ENCODE measurements around the gene AMBP.

Gene AMBP

DNA sequence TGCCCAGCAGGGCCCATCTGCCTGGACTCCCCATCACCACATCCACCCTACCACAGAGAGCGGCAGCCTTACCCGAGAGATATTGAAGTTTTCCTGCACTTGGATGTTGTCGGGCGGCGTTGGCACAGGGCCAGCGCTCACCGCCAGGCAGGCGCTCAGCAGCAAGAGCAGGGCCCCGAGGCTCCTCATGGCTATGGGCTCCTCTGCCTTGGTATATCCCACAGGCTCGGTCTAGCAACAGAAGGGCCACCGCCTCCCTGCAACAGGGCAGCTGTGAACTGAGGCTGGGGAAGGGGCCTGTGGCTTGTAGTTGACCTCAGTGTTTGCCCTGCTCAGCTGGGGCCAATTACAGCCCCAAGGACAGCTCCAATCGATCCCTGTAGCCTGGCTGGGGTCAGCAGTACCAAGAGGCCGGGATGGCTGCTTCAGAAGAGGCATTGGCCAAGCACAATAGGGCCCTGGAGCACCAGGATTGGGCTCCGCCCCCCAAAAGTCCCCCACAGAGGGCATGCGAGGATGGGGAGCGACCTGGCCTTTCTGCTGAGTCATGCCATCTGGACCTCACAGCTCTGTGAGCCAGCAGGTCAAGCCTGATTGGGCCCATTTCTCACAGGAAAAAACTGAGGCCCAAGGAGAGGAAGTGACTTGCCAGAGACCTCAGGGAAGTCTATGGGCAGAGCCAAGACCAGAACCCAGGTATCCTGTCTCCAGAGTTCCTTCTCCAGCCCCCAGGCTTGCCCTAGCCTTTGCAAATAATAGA lies at the start of gene AMBP:
AMBP (minus strand) TSS at position 280 of the 760 bp plus-strand sequence; CDS start at position 189, 91 bp downstream.
- Mint-ChIP-seq H3K4me1 (no peaks in the 10 kb centered on the region), H3K9me3 (no peaks in the 10 kb centered on the region), H3K27me3 (peaks cover 10% of the 10 kb centered on the region), H3K4me3 (no peak within 1 kb of the TSS), H3K36me3 (no peaks in the 10 kb centered on the region), H3K27ac (no peak within 1 kb of the TSS)
- no peak for DNase-seq
- CTCF ChIA-PET = no interaction called here

DNA sequence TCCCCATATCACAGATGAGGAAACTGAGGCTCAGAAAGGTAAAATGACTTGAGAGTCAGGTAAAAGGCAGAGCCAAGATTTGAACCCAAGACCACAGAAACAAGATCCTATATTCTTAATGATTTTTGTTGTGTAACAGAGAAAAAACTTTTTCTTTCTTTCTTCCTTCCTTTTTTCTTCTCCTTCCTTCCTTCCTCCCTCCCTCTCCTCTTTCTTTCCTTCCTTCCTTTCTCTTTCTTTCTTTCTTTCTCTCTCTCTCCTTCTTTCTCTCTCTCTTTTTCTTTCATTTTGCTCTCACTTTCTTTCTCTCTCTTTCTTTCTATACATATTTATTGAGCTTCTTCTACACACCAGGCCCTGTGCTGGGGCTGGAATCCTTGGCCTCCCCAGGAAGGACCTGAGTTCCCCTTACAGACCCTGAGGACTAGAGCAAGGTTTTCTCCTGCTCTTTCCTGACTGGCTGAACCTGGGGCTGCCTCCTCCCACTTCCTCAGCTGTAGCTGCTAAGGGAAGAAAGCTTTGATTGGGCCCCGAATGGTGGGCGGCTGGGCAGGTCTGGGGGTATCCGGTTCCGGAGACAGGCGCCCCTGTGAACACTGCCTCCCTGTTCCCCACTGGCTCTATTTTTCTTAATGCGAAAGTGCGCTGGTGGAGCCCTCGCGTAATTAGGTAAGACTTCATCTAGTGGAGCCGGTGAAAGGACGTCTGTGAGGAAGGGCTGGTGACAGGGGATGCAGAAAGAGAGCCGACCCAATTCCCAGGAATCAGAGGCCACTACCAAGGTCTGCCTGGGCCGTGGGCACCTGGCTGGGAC lies 48.4 kb upstream of the AMBP start:
- H3K36me3 Mint-ChIP-seq = no peaks in the 10 kb centered on the region
- no peak for DNase-seq
- no peaks in the 10 kb centered on the region for H3K9me3 Mint-ChIP-seq

DNA sequence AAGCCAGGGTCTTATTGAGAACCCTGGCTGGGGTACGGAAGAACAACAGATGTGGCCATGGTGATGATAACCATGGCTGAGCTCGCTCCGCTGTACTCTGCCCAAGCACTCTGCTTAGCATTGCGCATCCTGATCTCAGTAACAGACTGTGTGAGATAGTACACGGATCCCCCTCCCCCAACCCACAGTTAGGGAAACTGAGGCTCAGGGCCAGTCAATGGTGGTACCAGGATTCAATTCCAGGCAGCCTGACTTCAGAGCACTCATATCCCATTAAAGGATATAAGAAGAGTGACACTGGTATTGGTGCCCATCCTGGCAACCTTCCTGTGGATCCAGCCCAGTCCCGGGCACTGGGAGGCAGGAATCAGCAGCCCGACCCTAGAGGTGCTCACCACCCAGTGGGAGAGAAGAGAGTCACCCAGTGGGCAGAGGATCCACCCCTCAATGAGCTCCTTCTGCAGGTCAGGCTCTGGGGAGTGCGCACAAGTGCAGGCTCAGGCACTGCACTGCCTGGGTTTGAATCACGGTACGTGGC lies 47.4 kb upstream of the AMBP start:
- Mint-ChIP-seq H3K27me3 (peaks cover 29% of the 10 kb centered on the region), H3K4me1 (no peaks in the 10 kb centered on the region), H3K27ac (no peak overlapping the region), H3K4me3 (no peak overlapping the region), H3K9me3 (no peaks in the 10 kb centered on the region), H3K36me3 (no peaks in the 10 kb centered on the region)
- DNase-seq = no peak
- CTCF ChIA-PET = no interaction called here

More for the DNA sequence above, 48.4 kb upstream of the AMBP start:
- H3K27ac Mint-ChIP-seq = no peak overlapping the region
- peaks cover 29% of the 10 kb centered on the region for H3K27me3 Mint-ChIP-seq
- CTCF ChIA-PET = no interaction called here
- H3K4me1 Mint-ChIP-seq = no peaks in the 10 kb centered on the region
- no peak overlapping the region for H3K4me3 Mint-ChIP-seq

DNA sequence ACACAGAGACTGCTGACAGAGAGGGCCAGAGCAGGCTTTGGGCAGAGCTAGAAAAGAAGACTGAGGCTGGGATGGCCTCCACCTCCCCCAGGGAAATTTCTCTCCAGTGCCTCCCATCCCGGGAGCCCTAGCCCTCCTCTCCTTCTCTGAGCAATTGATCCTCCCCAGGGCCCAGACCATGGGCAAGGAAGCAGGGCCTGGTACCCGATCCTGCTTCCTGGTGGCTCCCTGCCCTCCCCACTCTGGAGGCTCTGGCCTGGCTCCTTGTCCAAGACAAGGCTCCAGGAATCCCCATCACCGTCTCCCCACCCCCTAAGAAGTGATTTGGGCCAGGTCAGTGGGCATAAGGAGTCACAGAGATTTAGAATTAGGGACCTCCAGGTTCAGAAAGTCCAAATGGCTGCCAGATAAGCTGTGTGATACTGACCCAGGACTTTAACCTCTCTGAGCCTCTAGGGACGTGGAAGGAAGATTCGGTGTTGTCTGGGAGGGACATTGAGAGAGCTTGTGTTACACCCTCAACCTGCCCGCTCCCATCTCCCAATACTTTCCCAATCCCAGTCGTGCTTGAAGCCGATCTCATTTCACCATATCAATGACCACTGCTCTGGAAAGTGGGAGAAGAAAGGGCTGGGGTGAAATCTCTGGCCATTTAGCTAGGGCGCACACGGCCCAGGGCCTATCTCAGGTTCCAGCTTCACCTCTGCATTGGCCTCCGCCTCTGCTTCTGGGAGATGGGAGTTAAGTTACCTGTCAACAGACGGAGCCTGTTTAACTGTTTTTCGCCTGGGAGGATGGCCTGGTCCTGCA lies 46.8 kb upstream of the AMBP start:
- Mint-ChIP-seq H3K4me1 (no peaks in the 10 kb centered on the region), H3K27ac (no peak overlapping the region), H3K36me3 (no peaks in the 10 kb centered on the region), H3K27me3 (peaks cover 29% of the 10 kb centered on the region), H3K4me3 (no peak overlapping the region), H3K9me3 (no peaks in the 10 kb centered on the region)
- DNase-seq = no peak
- CTCF ChIA-PET = no interaction called here

DNA sequence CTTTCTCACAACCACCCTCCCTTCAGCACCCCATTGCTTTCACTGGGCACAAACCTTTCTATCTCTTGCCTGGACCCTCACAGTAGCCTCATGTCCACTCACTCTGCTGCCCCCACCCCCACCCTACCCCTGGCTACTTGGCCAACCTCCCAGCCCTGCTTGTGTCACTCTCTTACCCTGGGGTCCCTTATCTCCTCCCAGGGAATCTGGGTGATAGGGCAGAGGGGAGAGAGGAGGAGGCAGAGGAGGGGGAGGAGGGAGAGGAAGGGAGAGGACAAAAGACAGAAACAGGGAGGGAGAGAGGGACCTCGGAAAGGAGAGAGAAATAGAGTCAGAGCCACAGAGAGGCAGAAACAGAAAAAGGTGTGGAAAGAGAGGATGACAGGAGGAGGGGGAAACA lies 46.0 kb upstream of the AMBP start:
- Mint-ChIP-seq H3K9me3 (no peaks in the 10 kb centered on the region), H3K4me3 (no peak overlapping the region), H3K36me3 (no peaks in the 10 kb centered on the region), H3K27ac (no peak overlapping the region), H3K4me1 (no peaks in the 10 kb centered on the region), H3K27me3 (peaks cover 29% of the 10 kb centered on the region)
- CTCF ChIA-PET = no interaction called here
- DNase-seq = no peak

DNA sequence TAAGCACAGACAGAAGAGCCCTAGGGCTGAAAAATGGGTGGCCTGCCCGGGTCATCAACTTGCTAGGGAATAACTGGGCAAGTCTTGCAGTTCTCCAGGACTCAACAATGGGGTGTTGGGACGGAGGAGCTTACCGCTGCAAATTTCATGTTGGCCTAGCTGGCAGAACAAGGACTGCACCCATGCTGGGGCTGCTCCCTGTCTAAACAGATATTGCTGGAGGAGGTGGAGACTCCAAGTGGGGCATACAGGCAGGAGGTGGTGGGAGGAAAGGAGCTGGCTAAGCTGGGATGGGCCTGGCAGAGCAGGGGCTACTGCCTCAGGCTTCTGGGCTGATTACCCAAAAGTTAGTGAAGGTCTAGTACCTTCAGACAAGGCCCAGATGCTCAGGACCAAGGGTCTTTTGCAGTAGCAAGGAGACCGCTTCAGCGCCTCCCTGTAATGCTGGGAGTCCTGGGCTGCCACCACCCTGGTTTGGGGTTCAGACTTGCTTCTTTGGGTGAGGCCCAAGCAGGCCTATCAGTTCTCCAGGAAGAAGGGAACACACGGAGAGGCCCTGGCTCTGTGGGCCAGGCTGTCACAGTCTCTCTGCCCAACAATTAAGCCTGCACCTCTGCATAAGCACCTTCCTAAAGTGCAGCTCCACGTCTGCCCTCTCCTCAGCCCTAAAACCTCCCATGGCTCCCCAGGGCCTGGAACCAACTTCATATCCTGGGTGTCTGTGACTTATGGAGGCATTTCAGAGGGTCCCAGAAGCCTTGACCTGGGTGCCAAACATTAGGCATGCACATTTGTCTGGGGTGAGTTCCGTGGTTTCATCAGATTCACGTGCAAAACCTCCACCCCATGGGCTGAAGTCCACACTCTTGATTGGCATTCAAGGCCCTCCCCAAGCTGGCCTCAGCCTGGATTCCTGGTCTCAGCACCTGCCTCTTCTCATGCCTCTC lies 45.2 kb upstream of the AMBP start:
- Mint-ChIP-seq H3K27ac (no peak overlapping the region), H3K4me3 (no peak overlapping the region), H3K9me3 (no peaks in the 10 kb centered on the region), H3K36me3 (no peaks in the 10 kb centered on the region), H3K27me3 (peaks cover 25% of the 10 kb centered on the region), H3K4me1 (no peaks in the 10 kb centered on the region)
- DNase-seq = no peak
- CTCF ChIA-PET = interaction anchor here (0.7 to 0.9 kb wide), 2 partner anchors 168 to 181 kb away, joined by 3 read pairs; no protein-coding TSS in a partner anchor

DNA sequence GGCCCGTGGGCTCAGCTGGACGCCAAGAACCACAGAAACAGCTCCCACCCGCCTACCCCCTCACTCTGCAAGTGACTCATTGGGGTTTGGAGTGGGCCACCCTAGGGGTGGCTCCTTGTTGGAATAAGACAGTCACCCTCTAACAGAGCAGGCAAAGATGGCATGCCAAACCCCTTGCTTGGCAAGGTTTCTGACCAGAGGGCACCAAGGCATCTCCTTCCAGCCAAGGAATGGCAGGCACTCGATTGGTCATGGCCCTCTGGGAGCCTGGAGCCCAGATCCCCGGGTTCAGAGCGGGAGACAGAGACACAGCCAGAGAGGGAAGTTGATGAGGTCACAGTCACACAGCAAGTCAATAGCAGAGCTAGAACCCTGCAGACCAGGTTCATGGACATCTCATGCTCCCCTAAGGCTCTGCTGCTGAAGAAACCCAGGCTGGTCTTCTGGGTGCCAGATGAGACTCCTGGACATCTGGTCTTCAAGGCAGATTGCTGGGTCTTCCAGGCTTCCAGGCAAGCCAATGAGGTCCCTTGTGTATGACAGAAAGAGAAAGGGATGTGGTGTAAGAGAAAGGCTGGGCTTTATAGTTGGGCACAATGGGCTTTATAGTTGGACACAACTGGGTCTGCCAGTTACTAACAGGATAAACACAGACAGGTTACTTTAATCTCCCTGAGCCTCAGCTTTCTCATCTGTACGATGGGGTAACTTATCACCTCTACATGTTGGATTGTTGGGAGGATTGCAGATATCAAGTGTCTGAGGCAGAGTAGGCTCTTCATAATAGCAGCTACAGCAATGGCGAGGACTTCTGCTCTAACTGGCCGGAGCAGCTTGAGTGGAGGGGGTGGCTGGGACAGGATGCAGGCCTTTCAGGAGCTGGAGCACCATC lies 44.3 kb upstream of the AMBP start:
- CTCF ChIA-PET = interaction anchor here (0.7 to 0.9 kb wide), 2 partner anchors 169 to 182 kb away, joined by 3 read pairs; no protein-coding TSS in a partner anchor
- no peak overlapping the region for H3K27ac Mint-ChIP-seq
- H3K9me3 Mint-ChIP-seq = no peaks in the 10 kb centered on the region

DNA sequence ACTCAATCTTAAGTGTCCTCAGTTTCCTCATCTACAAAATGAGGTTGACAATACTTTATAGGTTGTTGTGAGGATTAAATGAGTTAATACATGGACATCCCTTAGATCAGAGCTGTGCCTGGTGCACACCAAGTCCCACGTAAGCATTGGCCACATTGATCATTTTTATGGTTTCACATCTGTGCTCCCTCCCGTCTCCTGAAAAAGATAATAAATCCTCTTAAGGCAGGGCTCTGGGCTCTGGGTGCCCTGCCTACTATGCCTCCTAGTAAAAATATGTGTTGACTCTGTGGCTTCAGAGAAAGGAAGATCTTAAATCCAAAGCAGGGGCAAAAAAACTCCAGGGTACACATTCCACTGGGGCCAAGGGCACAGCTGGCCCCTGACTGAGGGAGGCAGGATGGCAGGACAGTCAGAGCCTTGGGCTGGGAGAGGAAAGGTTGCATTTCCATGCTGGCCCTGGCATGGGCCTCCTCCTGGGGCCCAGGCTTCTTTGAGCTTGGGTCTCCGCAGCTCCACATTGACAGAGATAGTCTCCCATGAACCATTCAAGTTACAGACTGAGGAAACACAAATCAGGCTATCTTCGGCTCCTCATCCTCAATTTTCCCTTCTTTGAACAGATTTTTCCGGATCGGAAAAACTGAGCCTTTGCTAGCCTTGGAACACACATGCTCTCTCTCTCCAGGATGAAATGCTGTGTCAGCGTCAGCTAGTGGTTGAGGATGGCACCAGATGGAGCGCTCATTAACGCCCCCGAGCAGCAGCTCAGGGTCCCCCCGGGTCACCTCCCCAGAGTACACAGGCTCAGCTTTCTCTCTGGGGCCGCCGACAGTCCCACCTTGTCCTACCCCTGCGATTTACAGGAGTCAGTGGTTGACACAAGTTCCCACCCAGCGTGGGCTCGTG lies 43.4 kb upstream of the AMBP start:
- Mint-ChIP-seq H3K27me3 (peaks cover 27% of the 10 kb centered on the region), H3K9me3 (no peaks in the 10 kb centered on the region), H3K4me1 (no peaks in the 10 kb centered on the region), H3K27ac (no peak overlapping the region), H3K4me3 (no peak overlapping the region), H3K36me3 (no peaks in the 10 kb centered on the region)
- no peak for DNase-seq
- CTCF ChIA-PET = interaction anchor here (1.3 kb wide), 1 partner anchor 14 kb away, joined by 3 read pairs; no protein-coding TSS in a partner anchor

More for the DNA sequence above, 44.3 kb upstream of the AMBP start:
- H3K4me3 Mint-ChIP-seq = no peak overlapping the region
- H3K36me3 Mint-ChIP-seq = no peaks in the 10 kb centered on the region
- no peaks in the 10 kb centered on the region for H3K4me1 Mint-ChIP-seq
- H3K27me3 Mint-ChIP-seq = peaks cover 29% of the 10 kb centered on the region
- DNase-seq = no peak

DNA sequence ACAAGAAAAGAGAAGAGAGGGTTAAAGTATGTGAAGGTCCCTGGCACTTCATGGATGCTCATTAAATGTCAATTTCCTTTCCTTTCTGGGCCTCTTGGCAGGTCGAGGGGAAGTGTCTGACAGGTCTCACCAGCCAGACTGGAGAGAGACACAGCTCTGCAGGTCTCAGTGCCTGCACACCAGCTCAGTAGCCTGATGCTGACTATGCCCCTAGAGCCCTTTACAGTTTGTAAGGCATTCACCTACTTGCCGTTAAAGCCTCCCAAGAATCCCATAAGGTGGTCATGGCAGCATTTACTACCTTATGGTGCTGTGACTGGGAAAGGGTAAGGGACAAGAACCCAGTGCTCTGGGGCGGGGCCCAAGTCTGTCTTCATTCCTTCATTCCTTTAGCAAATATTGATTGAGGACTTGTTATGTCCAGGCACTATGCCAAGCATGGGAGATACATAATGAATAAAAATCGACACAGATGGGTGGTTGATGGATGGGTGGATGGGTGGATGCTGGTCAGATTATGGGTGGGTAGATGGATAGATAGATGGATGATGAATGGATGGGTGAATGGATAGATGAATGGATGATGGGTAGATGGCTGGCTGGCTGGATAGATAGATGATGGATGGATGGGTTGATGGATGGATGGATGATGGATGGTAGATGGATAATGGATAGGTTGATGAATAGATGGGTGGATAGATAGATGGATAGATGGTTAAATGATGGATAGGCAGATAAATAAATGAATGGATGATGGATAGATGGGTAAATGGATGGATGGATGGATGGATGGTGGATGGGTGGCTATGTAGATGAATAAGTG lies 42.3 kb upstream of the AMBP start:
- CTCF ChIA-PET = interaction anchor here (1.3 kb wide), 1 partner anchor 13 kb away, joined by 3 read pairs; no protein-coding TSS in a partner anchor
- Mint-ChIP-seq H3K4me1 (no peaks in the 10 kb centered on the region), H3K9me3 (no peaks in the 10 kb centered on the region), H3K36me3 (no peaks in the 10 kb centered on the region), H3K27me3 (peaks cover 22% of the 10 kb centered on the region), H3K27ac (no peak overlapping the region), H3K4me3 (no peak overlapping the region)
- DNase-seq = no peak

DNA sequence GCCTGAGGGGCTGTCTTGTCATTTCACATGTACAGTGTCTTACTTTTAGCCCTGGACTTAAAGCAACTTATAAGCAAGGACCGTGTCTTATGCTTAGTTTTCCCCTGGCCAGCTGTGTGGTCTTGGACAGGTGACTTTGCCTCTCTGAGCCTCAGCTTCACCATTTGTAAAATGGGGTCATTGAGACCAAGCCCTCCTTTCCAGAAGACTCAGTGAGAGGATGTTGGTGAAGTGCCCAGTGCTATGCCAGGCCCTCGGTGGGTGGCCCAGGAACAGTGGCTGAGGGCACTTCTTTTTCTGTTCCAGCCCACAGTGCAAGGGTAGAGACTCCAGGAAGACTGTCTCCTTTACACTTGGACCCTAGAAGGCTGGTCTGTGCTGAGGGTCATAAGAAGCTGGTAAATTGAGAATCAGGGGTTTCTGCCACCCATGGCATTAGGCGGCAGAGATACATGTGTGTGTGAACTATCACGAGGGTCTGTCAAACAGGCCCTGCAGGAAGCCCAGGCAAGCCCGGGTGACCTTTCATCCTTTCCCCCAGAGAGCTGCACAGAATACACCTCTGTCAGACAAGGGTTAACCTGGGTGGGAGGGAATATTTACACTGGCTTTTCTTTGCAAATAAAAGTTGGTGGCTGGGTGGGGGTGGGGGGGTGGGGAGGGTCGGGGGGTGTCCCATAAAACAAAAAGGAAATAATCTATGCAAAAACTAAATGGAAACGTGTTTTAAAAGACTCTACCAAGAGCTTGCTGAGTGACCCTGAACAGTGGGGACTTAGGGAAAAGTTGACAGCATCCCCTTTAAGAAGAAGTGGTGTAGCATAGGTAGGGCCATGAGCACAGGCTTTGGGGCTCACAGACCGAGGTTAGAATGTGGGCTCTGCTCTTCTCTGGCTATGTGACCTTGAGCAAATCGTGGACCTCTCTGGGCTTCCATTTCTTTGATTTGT lies 41.4 kb upstream of the AMBP start:
- no peak for DNase-seq
- CTCF ChIA-PET = interaction anchor here (1.7 kb wide), 1 partner anchor 12 kb away, joined by 6 read pairs; no protein-coding TSS in a partner anchor
- Mint-ChIP-seq H3K36me3 (no peaks in the 10 kb centered on the region), H3K9me3 (no peaks in the 10 kb centered on the region), H3K4me1 (no peaks in the 10 kb centered on the region), H3K27ac (no peak overlapping the region), H3K4me3 (no peak overlapping the region), H3K27me3 (peaks cover 19% of the 10 kb centered on the region)

All from activated naive CD4-positive, alpha-beta T cell treated with anti-CD3 and anti-CD28 coated beads, Interleukin-2, amount 10 ng/mL, durations not matched to agents 7 days and 5 days (primary cell).